Neural cell (in vitro differentiated cells): ENCODE data around the gene ODAD3. TPM values are rescaled to one million over a fixed set of nuclear protein-coding genes. Genes with fewer than 3 reads are reported as not detected.
A peak's percentile ranks its signal among the peaks of the same experiment; 100 is the strongest.
"Not testable (repeated sequence)": the region's sequence is repeated elsewhere in the genome, so short reads cannot be mapped to it uniquely, and the experiment has no call there.

Source experiments
- H2AFZ ChIP-seq: fragments of 200-600, 300-800 bp; sonication (generic), shearing (Covaris generic); 2 replicates; pipeline ENCODE4 v1.6.0; 2014; ENCODE audit warnings: low read depth, mild to moderate bottlenecking, antibody characterized with exemption, low read length, moderate library complexity
- H3F3A ChIP-seq: fragments of 200-600 bp; shearing (Covaris generic); 2 replicates; pipeline ENCODE4 v1.6.1; 2016; ENCODE audit warnings: mild to moderate bottlenecking, moderate library complexity, mixed read lengths, antibody characterized with exemption, low read length; ENCODE audit not compliant: insufficient read depth, poor library complexity, severe bottlenecking
- H3K27ac ChIP-seq: fragments of 200-600, 300-800 bp; sonication (generic), shearing (Covaris generic); 2 replicates; pipeline ENCODE4 v1.5.1; 2014; ENCODE audit warnings: mild to moderate bottlenecking, low read length, moderate library complexity
- H3K27me3 ChIP-seq: fragments of 300-800, 200-600 bp; sonication (generic), shearing (Covaris generic); 2 replicates; pipeline ENCODE4 v1.6.0; 2014; ENCODE audit warnings: mild to moderate bottlenecking, low read depth, low read length, moderate library complexity; ENCODE audit not compliant: insufficient read depth
- H3K36me3 ChIP-seq: fragments of 300-800, 200-600 bp; sonication (generic), shearing (Covaris generic); 2 replicates; pipeline ENCODE4 v1.5.1; 2014; ENCODE audit warnings: mild to moderate bottlenecking, antibody characterized with exemption, low read length, moderate library complexity; ENCODE audit not compliant: insufficient read depth
- H3K4me2 ChIP-seq: fragments of 300-800, 200-600 bp; sonication (generic), shearing (Covaris generic); 2 replicates; pipeline ENCODE4 v1.6.0; 2014; ENCODE audit warnings: mild to moderate bottlenecking, low read length
- H3K4me3 ChIP-seq: fragments of 300-800, 200-600 bp; sonication (generic), shearing (Covaris generic); 2 replicates; pipeline ENCODE4 v1.5.1; 2014; ENCODE audit warnings: mild to moderate bottlenecking, low read length, moderate library complexity
- H3K79me2 ChIP-seq: fragments of 200-600 bp; shearing (Covaris generic); replicated peaks from 2 replicates; pipeline ENCODE4 v1.6.0; 2014; ENCODE audit warnings: mild to moderate bottlenecking, low read length, moderate library complexity; ENCODE audit not compliant: insufficient read depth
- H3K9ac ChIP-seq: fragments of 300-800, 200-600 bp; sonication (generic), shearing (Covaris generic); 2 replicates; pipeline ENCODE4 v1.6.1; 2016; ENCODE audit warnings: mild to moderate bottlenecking, low read length, mixed read lengths
- H3K9me2 ChIP-seq: fragments of 200-600 bp; shearing (Covaris generic); 2 replicates; pipeline ENCODE4 v1.6.1; 2016; ENCODE audit warnings: mild to moderate bottlenecking, low read length, mixed read lengths; ENCODE audit not compliant: insufficient read depth
- H3K9me3 ChIP-seq: fragments of 200-600, 300-800 bp; sonication (generic), shearing (Covaris generic); 2 replicates; pipeline ENCODE4 v1.6.1; 2016; ENCODE audit warnings: mild to moderate bottlenecking, mixed run types, low read length, moderate library complexity, mixed read lengths
- H4K20me1 ChIP-seq: fragments of 200-600 bp; shearing (Covaris generic); 2 replicates; pipeline ENCODE4 v1.6.1; 2016; ENCODE audit warnings: mild to moderate bottlenecking, mixed run types; ENCODE audit not compliant: insufficient read depth
- EP300 ChIP-seq: fragments of 450-650 bp; conservative IDR thresholded peaks from 2 replicates; pipeline ENCODE4 v1.6.1; 2014; ENCODE audit warnings: antibody characterized with exemption, mild to moderate bottlenecking, moderate library complexity; ENCODE audit not compliant: poor library complexity, severe bottlenecking
- EZH2 ChIP-seq: fragments of 200-600, 300-800 bp; shearing (Covaris generic), sonication (generic); IDR thresholded peaks from 2 replicates; pipeline ENCODE4 v1.6.1; 2014; ENCODE audit warnings: antibody characterized with exemption, low read length, borderline replicate concordance, mild to moderate bottlenecking; ENCODE audit not compliant: insufficient read depth, poor library complexity, severe bottlenecking
- MXI1 ChIP-seq: fragments of 450-650 bp; conservative IDR thresholded peaks from 2 replicates; pipeline ENCODE4 v1.6.1; 2014; ENCODE audit warnings: antibody characterized with exemption, mild to moderate bottlenecking; ENCODE audit not compliant: poor library complexity, severe bottlenecking
- POLR2AphosphoS5 ChIP-seq: IDR thresholded peaks from 2 replicates; pipeline ENCODE4 v1.6.1; 2012
- RAD21 ChIP-seq: fragments of 450-650 bp; conservative IDR thresholded peaks from 2 replicates; pipeline ENCODE4 v1.6.1; 2014; ENCODE audit warnings: antibody characterized with exemption, mild to moderate bottlenecking, moderate library complexity
- SMC3 ChIP-seq: fragments of 450-650 bp; conservative IDR thresholded peaks from 2 replicates; pipeline ENCODE4 v1.6.1; 2014; ENCODE audit warnings: antibody characterized with exemption, mild to moderate bottlenecking, moderate library complexity; ENCODE audit not compliant: poor library complexity
- TAF1 ChIP-seq: IDR thresholded peaks from 2 replicates; pipeline ENCODE4 v1.6.1; 2012; ENCODE audit warnings: low read depth
- polyA plus RNA-seq: library from polyadenylated mRNA; depleted of rRNA; stranded (reverse); fragments of >200 nt; gene quantifications from 2 replicates; pipeline ENCODE4 v1.2.3, GENCODE V29; 2014
- TF ChIP-seq, protein P1 (sequence below): fragments of 450-650 bp; IDR thresholded peaks from 2 replicates; pipeline ENCODE4 v1.5.1; 2014; ENCODE audit warnings: antibody characterized with exemption, mild to moderate bottlenecking, moderate library complexity; ENCODE audit not compliant: poor library complexity, severe bottlenecking
- TF ChIP-seq, protein P2 (sequence below): IDR thresholded peaks from 2 replicates; pipeline ENCODE4 v1.6.1; 2012; ENCODE audit warnings: borderline replicate concordance

Gene ODAD3
- polyA plus RNA-seq, 1 donor from 2014 or later = 3.4 TPM

- H3K4me3 ChIP-seq = peak overlapping the region; percentile 74
- no peaks in the 10 kb centered on the region for H3F3A ChIP-seq
- H2AFZ ChIP-seq = peak overlapping the region; percentile 90
- H3K4me2 ChIP-seq = peak overlapping the region; percentile 96
- H4K20me1 ChIP-seq = no peaks in the 10 kb centered on the region
- peak overlapping the region; percentile 73 for H3K9ac ChIP-seq
- H3K27ac ChIP-seq = peak overlapping the region; percentile 90
- H3K79me2 ChIP-seq = peaks cover 15% of the 10 kb centered on the region
- TF ChIP-seq, protein P1, sequence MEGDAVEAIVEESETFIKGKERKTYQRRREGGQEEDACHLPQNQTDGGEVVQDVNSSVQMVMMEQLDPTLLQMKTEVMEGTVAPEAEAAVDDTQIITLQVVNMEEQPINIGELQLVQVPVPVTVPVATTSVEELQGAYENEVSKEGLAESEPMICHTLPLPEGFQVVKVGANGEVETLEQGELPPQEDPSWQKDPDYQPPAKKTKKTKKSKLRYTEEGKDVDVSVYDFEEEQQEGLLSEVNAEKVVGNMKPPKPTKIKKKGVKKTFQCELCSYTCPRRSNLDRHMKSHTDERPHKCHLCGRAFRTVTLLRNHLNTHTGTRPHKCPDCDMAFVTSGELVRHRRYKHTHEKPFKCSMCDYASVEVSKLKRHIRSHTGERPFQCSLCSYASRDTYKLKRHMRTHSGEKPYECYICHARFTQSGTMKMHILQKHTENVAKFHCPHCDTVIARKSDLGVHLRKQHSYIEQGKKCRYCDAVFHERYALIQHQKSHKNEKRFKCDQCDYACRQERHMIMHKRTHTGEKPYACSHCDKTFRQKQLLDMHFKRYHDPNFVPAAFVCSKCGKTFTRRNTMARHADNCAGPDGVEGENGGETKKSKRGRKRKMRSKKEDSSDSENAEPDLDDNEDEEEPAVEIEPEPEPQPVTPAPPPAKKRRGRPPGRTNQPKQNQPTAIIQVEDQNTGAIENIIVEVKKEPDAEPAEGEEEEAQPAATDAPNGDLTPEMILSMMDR = no peak
- TF ChIP-seq EP300 (no peak), TAF1 (no peak), SMC3 (no peak), MXI1 (no peak), RAD21 (no peak), POLR2AphosphoS5 (no peak), EZH2 (no peak)
- TF ChIP-seq, protein P2, sequence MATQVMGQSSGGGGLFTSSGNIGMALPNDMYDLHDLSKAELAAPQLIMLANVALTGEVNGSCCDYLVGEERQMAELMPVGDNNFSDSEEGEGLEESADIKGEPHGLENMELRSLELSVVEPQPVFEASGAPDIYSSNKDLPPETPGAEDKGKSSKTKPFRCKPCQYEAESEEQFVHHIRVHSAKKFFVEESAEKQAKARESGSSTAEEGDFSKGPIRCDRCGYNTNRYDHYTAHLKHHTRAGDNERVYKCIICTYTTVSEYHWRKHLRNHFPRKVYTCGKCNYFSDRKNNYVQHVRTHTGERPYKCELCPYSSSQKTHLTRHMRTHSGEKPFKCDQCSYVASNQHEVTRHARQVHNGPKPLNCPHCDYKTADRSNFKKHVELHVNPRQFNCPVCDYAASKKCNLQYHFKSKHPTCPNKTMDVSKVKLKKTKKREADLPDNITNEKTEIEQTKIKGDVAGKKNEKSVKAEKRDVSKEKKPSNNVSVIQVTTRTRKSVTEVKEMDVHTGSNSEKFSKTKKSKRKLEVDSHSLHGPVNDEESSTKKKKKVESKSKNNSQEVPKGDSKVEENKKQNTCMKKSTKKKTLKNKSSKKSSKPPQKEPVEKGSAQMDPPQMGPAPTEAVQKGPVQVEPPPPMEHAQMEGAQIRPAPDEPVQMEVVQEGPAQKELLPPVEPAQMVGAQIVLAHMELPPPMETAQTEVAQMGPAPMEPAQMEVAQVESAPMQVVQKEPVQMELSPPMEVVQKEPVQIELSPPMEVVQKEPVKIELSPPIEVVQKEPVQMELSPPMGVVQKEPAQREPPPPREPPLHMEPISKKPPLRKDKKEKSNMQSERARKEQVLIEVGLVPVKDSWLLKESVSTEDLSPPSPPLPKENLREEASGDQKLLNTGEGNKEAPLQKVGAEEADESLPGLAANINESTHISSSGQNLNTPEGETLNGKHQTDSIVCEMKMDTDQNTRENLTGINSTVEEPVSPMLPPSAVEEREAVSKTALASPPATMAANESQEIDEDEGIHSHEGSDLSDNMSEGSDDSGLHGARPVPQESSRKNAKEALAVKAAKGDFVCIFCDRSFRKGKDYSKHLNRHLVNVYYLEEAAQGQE = no peak
- H3K9me2 ChIP-seq = no peaks in the 10 kb centered on the region
- H3K36me3 ChIP-seq = no peaks in the 10 kb centered on the region
- H3K9me3 ChIP-seq = no peaks in the 10 kb centered on the region
- H3K27me3 ChIP-seq = no peaks in the 10 kb centered on the region
Observed at GRCh38 chr19:11434703-11435056, 241 bp downstream of the ODAD3 start.

DNA sequence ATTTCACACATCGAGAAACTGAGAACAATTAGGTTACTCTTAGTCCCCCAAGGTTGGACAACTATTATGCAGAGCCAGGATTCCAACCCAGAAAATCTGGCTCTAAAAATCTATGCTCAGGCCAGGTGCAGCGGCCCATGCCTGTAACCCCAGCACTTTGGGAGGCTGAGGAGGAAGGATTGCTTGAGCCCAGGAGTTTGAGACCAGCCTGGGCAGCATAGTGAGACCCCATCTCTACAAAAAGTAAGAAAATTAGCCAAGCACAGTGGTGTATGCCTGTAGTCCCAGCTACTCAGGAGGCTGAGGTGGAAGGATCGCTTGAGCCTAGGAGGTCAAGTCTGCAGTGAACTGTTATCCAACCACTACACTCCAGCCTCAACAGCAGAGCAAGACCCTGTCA, 1.4 kb downstream of the ODAD3 start:
- H3K9me3 ChIP-seq, H3K4me3 ChIP-seq, H3K27me3 ChIP-seq, H3K9ac ChIP-seq, H3F3A ChIP-seq, H3K36me3 ChIP-seq, H4K20me1 ChIP-seq, H3K4me2 ChIP-seq, H2AFZ ChIP-seq, H3K9me2 ChIP-seq, H3K27ac ChIP-seq: not testable (repeated sequence)
- peaks cover 15% of the 10 kb centered on the region for H3K79me2 ChIP-seq

- Histone ChIP-seq H3F3A (no peaks in the 10 kb centered on the region), H3K27ac (no peak overlapping the region), H3K9me3 (peaks cover 11% of the 10 kb centered on the region), H3K9ac (no peak overlapping the region), H2AFZ (no peak overlapping the region), H3K36me3 (no peaks in the 10 kb centered on the region), H3K27me3 (peaks cover 24% of the 10 kb centered on the region), H3K4me3 (no peak overlapping the region), H3K9me2 (no peaks in the 10 kb centered on the region), H3K79me2 (no peaks in the 10 kb centered on the region), H3K4me2 (no peak overlapping the region), H4K20me1 (no peaks in the 10 kb centered on the region)
- TF ChIP-seq EP300 = no peak
- no peak for TF ChIP-seq RAD21
- TF ChIP-seq EZH2 = no peak
- no peak for TF ChIP-seq POLR2AphosphoS5
- TF ChIP-seq MXI1 = no peak
- no peak for TF ChIP-seq TAF1
- TF ChIP-seq SMC3 = no peak
- TF ChIP-seq, protein P2 = no peak
- TF ChIP-seq, protein P1 = no peak
Observed at GRCh38 chr19:11426656-11427055, 8.3 kb downstream of the ODAD3 start.
